ENCODE data around the gene THOC2.

DNA sequence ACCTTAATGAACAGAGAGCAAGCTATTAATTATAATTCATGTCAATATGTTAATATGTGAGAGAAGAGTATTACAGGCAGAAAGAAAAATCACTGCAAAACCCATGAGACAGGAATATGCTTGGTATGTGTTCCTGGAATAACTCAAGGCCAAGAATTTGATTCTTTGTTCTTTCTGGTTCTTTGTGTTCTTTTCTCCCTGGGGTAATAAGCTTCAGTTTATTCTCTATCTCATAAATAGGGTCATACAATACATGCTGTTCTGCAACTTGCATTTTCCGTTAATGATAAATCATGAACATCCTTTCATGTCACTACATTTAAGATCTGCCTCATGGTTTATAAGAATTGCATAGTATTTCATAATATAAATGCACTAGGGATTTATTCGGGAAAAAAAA is 16.8 kb upstream of the THOC2 start:
- TF ChIP-seq, protein P1, sequence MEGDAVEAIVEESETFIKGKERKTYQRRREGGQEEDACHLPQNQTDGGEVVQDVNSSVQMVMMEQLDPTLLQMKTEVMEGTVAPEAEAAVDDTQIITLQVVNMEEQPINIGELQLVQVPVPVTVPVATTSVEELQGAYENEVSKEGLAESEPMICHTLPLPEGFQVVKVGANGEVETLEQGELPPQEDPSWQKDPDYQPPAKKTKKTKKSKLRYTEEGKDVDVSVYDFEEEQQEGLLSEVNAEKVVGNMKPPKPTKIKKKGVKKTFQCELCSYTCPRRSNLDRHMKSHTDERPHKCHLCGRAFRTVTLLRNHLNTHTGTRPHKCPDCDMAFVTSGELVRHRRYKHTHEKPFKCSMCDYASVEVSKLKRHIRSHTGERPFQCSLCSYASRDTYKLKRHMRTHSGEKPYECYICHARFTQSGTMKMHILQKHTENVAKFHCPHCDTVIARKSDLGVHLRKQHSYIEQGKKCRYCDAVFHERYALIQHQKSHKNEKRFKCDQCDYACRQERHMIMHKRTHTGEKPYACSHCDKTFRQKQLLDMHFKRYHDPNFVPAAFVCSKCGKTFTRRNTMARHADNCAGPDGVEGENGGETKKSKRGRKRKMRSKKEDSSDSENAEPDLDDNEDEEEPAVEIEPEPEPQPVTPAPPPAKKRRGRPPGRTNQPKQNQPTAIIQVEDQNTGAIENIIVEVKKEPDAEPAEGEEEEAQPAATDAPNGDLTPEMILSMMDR (IDR thresholded peaks at IDR 0.05), result no peak
- no peak for TF ChIP-seq EZH2 (IDR thresholded peaks at IDR 0.05; ENCODE audit: borderline replicate concordance, insufficient read depth, low read depth, low read length, poor library complexity, severe bottlenecking)

Data from B cell (primary cell).